ENCODE data around the gene NRDE2. TPM values are rescaled to one million over a fixed set of nuclear protein-coding genes. Genes with fewer than 3 reads are reported as not detected.
"Not testable (repeated sequence)": the region's sequence is repeated elsewhere in the genome, so short reads cannot be mapped to it uniquely, and the experiment has no call there.

NRDE2 gene
- polyA plus RNA-seq, 1 experiment = 7.3 TPM

DNA sequence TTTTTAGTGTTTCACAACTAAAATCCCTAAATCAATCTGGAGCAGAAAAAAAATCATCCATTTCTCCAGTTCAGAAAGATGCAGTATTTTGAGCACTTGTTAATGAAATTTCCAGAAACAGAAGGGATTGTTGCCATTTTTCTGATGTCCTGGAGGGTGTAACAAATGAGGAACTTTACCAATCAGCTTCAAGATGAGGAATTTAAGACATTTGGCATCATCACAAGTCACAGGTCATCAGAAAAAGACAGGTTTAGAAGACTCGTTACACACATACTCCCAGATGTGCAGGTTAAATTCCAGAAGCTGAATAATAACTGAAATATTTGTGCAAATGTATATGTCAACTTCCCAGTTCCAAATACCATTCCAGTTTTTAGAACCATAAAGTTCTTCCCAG lies 75.9 kb downstream of the NRDE2 start:
- Histone ChIP-seq H3K27ac (ENCODE audit: low read depth, low read length) (no peak overlapping the region), H3K9me3 (ENCODE audit: control insufficient read depth, insufficient read depth, low read length) (peaks cover 4% of the 10 kb centered on the region; the same call in 1 of the 2 replicates), H3K4me3 (ENCODE audit: low read depth, low read length) (peak overlapping the region; percentile 92), H3K27me3 (ENCODE audit: control insufficient read depth, insufficient read depth, low read length) (peaks cover 2% of the 10 kb centered on the region)
- DNase-seq (ENCODE audit: low read depth, low spot score) = no peak
- POLR2A ChIA-PET = interaction anchor here (0.6 to 1.4 kb wide), 6 partner anchors 12 to 540 kb away, joined by 3 to 7 read pairs (median 4); partner anchors contain the start of gene TDP1
- CTCF ChIA-PET = interaction anchor here (0.9 to 1.6 kb wide), 2 partner anchors 20 to 645 kb away, joined by 3 read pairs; no protein-coding TSS in a partner anchor
- TF ChIP-seq, protein P1, sequence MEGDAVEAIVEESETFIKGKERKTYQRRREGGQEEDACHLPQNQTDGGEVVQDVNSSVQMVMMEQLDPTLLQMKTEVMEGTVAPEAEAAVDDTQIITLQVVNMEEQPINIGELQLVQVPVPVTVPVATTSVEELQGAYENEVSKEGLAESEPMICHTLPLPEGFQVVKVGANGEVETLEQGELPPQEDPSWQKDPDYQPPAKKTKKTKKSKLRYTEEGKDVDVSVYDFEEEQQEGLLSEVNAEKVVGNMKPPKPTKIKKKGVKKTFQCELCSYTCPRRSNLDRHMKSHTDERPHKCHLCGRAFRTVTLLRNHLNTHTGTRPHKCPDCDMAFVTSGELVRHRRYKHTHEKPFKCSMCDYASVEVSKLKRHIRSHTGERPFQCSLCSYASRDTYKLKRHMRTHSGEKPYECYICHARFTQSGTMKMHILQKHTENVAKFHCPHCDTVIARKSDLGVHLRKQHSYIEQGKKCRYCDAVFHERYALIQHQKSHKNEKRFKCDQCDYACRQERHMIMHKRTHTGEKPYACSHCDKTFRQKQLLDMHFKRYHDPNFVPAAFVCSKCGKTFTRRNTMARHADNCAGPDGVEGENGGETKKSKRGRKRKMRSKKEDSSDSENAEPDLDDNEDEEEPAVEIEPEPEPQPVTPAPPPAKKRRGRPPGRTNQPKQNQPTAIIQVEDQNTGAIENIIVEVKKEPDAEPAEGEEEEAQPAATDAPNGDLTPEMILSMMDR (IDR thresholded peaks at IDR 0.05; ENCODE audit: low read depth, low read length) = no peak

DNA sequence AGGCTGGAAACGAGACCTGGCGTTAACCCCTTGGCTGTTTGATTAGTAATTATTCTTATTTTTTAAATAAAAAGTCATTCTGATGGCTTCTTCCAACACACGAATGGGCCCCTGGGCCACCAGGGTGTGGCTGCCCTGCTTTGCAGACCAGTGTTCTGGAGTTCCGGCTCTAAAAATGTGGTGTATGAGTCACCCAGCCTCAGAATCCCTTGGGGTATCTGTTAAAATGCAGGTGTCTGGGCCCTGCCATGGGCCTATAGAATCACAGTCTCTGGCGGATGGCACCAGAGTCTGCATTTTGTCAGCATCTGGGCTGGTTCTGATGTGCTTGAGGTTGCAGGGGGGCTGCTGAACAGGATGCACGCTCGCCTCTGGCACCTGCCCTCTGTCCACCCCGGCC lies 77.9 kb downstream of the NRDE2 start:
- CTCF ChIA-PET = no interaction called here
- Histone ChIP-seq H3K27ac (ENCODE audit: low read depth, low read length) (no peak overlapping the region), H3K9me3 (ENCODE audit: control insufficient read depth, insufficient read depth, low read length) (peaks cover 4% of the 10 kb centered on the region; the same call in 1 of the 2 replicates), H3K4me3 (ENCODE audit: low read depth, low read length) (no peak overlapping the region), H3K27me3 (ENCODE audit: control insufficient read depth, insufficient read depth, low read length) (peaks cover 2% of the 10 kb centered on the region)
- TF ChIP-seq, protein P1 (IDR thresholded peaks at IDR 0.05; ENCODE audit: low read depth, low read length) = no peak
- DNase-seq (ENCODE audit: low read depth, low spot score) = no peak
- POLR2A ChIA-PET = no interaction called here

GRCh38 chr14:90248594-90248993 lies 83.1 kb downstream of the NRDE2 start:
- Histone ChIP-seq H3K9me3 (ENCODE audit: control insufficient read depth, insufficient read depth, low read length) (no peaks in the 10 kb centered on the region), H3K4me3 (ENCODE audit: low read depth, low read length) (no peak overlapping the region), H3K27ac (ENCODE audit: low read depth, low read length) (no peak overlapping the region), H3K27me3 (ENCODE audit: control insufficient read depth, insufficient read depth, low read length) (peaks cover 2% of the 10 kb centered on the region)
- no peak for DNase-seq (ENCODE audit: low read depth, low spot score)
- ChIA-PET POLR2A (no interaction called here), CTCF (interaction anchor here (0.7 kb wide), 1 partner anchor 13 kb away, joined by 7 read pairs; no protein-coding TSS in a partner anchor)
- TF ChIP-seq, protein P1 (IDR thresholded peaks at IDR 0.05; ENCODE audit: low read depth, low read length) = no peak

- POLR2A ChIA-PET; CTCF ChIA-PET; DNase-seq (ENCODE audit: low read depth, low spot score): not testable (repeated sequence)
These were observed 84.3 kb downstream of the NRDE2 start for GRCh38 chr14:90247441-90247840.

DNA sequence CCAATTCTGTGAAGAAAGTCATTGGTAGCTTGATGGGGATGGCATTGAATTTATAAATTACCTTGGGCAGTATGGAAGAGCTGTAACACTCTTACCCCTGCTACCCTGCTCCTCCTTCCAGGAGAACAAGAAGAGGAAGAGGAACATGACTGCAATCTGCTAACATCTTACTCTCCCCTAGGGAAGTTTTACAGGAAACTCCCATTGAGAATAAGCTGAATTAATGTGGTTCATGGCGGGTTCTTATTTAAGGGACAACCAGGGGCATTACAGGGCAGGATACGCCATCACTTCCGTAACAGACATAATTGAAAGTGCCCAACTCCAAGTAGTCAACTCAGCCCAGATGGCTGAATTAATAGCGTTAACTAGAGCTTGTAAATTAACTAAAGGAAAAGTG lies 84.8 kb downstream of the NRDE2 start:
- Histone ChIP-seq H3K9me3 (ENCODE audit: control insufficient read depth, insufficient read depth, low read length) (no peaks in the 10 kb centered on the region), H3K27me3 (ENCODE audit: control insufficient read depth, insufficient read depth, low read length) (no peaks in the 10 kb centered on the region), H3K27ac (ENCODE audit: low read depth, low read length) (no peak overlapping the region), H3K4me3 (ENCODE audit: low read depth, low read length) (no peak overlapping the region)
- TF ChIP-seq, protein P1 (IDR thresholded peaks at IDR 0.05; ENCODE audit: low read depth, low read length) = no peak
- DNase-seq (ENCODE audit: low read depth, low spot score) = no peak
- ChIA-PET CTCF (no interaction called here), POLR2A (no interaction called here)

More at GRCh38 chr14:90247441-90247840, 84.3 kb downstream of the NRDE2 start:
- not testable (repeated sequence) for H3K27me3 ChIP-seq (ENCODE audit: control insufficient read depth, insufficient read depth, low read length); H3K9me3 ChIP-seq (ENCODE audit: control insufficient read depth, insufficient read depth, low read length); H3K4me3 ChIP-seq (ENCODE audit: low read depth, low read length); H3K27ac ChIP-seq (ENCODE audit: low read depth, low read length)

Data from AG04450 (cell line).